Iris pigment epithelial cell (primary cell): ENCODE measurements around the gene ADAT2.

Source experiments
- DNase-seq: peaks from one replicate; pipeline ENCODE4 v3.0.0-alpha.2; 2011; ENCODE audit warnings: low read depth

Gene ADAT2

DNA sequence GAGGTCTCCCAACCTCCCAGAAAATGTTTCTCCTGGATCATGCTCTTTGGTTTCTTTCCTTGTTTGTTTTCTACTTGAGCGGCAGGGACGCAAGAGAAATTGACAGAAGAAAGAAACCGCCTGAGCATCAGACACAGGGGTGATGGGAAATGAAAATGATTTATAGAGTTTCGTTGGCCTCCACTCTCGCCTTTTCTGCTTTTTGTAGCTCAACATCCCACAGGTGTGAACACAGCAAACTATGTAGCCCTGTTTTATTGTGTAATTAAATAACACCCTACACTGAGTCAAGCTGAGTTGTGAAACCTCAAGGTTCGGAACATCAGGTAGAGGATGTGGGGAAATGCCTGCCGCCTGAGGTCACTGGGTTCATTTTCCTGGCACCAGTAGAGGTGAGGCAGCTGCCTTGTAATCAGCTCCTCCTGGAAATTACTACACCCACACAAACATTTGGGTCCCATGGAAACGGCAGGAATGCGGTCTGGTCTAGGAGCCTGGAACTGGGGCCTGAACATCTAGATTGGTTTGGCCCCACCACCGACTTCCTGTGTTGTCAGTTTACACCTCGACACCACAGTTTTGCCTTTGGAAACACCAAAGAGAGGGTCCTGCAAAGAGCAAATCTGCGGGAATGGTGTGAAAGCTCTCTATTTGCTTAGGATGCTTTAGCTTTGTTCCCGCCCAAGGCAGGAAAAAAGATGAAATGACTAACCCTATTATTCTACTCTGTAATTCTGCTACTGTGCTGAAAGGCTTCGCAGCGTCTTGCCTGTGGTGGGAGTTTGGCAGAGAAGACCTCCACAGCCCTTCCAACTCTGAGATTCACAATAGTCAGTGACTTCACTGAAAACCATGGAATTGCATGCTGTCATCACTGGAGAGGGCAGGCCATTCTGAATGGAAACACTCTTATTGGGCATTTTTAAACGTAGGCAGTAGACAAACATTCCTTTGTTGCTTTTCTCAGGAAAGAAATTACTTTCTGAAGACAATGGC lies 53.0 kb downstream of the ADAT2 start:
- DNase-seq = peak; percentile 88

DNA sequence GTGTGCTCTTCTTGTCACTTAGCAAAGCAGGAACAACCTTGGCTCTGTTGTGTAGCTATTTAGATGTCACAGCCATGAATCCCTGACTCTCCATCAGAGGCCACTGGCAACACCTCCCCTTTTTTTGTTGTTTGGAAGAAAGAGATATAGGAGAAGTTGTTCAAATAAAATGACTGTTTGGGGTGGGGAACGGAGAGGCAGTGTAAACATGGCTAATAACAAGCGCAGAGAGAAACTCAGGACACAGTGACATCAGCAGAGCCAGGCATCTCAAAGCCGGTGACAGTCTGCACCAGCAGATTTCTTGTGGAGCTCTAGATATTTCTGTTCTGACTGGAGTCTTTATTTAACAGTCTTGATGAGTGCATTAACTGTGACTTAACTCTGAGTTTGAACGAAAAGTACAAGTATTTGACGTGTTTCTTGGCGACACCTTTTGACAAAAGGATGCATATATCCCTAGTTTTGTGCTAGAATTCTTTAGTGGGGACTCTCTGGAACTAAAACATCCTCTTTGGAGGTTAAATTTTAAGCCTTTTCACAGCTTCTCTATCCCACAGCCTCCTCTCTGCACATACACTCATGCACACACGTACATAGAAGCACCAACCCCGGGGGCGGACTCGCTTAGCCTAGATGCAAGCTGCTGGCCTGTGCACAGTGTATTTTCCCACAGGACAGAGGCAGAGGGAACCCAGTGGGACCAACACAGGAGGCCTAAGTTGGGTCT lies 53.8 kb downstream of the ADAT2 start:
- DNase-seq = no peak

DNA sequence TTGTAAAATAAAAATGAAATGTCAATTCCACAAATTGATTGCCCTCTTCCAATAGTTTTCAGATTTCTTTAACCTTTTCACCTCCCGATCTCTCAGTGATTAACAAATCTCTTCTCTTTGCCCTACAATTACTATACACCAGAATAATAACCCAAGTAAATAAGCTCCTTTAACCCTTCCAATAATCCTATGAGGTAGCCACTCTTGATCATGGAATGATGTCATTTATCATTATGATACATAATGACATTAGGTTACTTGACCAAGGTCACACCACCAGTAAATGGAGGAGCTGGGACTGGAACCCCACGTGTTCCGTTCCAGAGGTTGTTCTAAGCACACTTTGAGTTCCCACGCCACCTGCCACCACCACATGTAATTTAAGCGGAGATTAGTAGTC lies 54.8 kb downstream of the ADAT2 start:
- no peak for DNase-seq

DNA sequence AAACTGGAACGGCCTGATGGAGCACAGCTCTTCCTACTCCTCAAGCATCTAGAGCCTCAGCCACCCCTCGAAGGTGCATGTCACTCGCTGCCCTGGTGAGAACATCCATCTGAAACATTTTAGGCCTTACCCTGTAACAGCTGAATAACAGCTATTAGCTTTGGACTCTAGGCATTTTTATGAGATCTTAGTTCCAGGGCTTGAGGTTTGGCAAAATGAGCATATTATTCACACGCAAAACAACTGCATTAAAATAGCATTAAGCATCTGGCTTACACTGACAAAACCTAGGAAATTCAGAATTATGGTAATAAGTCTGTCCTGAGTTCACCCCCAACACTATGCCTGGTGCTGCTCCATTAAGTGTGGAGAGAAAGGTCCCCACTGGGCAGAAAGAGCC lies 56.1 kb downstream of the ADAT2 start:
- DNase-seq = no peak

DNA sequence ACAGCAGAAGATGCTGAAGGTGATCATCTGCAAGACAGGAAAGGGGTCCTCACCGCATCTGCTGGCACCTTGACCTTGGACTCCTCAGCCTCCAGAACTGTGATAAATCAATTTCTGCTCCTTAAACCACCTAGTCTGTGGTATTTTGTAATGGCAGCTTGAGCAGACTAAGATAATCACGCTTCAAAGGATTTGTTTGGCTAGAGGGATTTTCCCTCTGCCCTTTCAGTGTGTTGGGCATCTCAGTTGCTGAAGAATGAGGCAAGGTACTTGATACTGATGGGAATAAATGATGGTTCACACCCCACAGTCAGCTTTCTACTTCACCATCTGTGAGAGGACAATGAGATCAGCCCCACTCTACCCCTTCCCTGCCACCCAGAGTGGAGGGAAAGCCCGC lies 60.2 kb downstream of the ADAT2 start:
- no peak for DNase-seq

DNA sequence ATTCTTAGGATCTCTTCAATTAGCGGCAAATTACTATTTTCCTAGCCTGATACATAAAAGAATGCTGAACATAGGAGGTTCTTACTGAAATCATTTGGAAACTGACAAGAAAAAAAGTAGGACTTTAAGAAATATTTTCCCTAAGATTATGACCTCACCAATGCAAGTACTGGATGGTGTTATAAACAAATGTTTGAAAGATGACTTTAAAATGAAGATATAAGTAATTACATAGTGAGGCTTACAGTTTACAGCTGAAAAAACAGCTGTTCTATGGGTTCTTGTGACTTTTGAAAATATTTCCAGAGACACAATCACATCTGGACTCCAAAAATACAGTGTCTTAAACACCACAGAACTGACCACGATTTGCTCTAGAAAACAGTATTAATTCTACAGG lies 64.9 kb downstream of the ADAT2 start:
- no peak for DNase-seq

DNA sequence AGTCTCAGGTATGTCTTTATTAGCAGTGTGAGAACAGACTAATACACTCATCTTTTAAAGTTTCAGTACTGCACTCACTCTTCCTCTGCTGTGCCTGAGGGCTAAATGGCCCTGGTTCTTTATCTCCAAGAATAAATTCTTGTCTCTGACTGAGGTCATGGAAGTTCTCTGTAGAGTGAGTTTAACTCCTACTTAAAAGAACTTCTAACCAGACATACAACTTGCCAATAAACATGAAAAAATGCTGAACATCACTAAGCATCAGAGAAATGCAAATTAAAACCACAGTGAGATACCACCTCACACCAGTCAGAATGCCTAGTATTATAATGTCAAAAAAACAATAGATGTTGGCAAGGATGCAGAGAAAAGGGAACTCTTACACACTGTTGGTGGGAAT lies 73.6 kb downstream of the ADAT2 start:
- no peak for DNase-seq

DNA sequence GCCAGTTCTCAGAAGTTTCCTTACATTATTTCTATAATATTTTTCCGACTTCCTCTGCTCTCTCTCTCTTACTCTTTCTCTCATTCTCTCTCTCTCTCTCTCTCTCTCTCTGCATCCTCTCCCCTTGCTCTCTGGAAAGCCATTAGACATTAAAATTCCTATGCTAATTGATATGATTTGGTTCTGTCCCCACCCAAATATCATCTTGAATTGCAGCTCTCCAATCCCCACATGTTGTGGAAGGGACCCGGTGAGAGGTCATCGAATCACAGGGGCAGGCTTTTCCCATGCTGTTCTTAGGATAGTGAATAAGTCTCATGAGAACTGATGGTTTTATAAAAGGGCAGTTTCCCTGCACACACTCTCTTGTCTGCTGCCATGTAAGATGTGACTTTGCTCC lies 74.1 kb downstream of the ADAT2 start:
- no peak for DNase-seq

DNA sequence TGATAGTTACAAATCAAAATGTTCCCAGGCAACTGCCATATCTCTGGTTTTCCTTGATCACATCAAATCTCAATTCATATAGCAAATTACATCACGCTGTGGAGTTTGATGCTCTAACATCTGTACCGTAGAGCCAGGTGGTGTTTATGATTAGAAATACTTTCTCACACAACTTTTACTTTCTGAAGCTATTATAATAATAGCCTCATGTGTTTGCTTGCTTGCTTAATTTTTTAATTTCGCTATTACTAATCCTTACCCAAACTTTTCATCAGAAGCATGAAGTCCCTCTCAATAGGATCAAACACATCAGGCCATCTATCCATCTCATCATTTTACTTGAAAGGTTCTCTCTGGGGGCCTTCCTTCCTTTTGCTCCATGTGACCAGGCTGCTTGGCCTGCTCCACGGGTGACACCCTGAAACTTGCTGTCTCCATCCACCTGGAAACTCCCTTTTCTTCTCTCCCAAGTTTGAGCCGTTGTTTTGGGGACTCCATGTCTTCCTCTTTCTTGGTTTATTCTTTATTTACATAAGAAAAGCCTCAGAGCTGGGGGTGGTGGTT lies 75.4 kb downstream of the ADAT2 start:
- no peak for DNase-seq

DNA sequence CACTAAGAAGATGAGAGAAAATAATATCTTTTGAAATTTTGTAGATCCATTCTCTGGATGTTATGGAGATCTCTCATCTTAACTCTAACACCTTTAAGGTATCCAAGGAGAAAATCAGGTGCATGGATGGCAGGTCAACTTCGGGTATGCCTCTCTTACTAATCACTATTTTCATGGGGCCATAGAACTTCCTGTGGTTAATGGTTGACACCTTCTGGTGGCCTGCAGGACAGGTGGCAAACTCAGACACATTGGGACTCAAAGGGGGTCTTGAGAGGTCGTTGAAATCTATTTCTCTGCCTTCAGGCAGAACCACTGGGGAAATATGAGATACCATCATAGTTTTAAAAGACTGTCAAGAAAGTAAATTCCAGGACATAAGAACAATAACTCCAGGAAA lies 76.5 kb downstream of the ADAT2 start:
- DNase-seq = no peak
